K562 (cell line): ENCODE measurements around the gene AP2S1. TPM values are rescaled to one million over a fixed set of nuclear protein-coding genes. Genes with fewer than 3 reads are reported as not detected.

Source experiments
- BHLHE40 ChIP-seq: IDR thresholded peaks from 2 replicates; pipeline ENCODE4 v1.6.1; 2011; ENCODE audit warnings: low read length, improper control_type of control experiment
- CCNT2 ChIP-seq: IDR thresholded peaks from 2 replicates; pipeline ENCODE4 v1.6.1; 2011; ENCODE audit warnings: borderline replicate concordance, low read depth, mild to moderate bottlenecking, moderate library complexity, mixed read lengths, low read length; ENCODE audit not compliant: insufficient read length; ENCODE audit errors: extremely low read depth
- CHD4 ChIP-seq: fragments of 200-600 bp; sonication (generic); IDR thresholded peaks from 3 replicates; pipeline ENCODE4 v1.6.1; 2012; ENCODE audit warnings: low read depth, mild to moderate bottlenecking, mixed read lengths, low read length, inconsistent platforms; ENCODE audit not compliant: insufficient read depth, insufficient replicate concordance, poor library complexity, severe bottlenecking
- CREM ChIP-seq: IDR thresholded peaks from 2 replicates; pipeline ENCODE4 v1.6.1; 2014; ENCODE audit warnings: antibody characterized with exemption, low read depth
- FOXJ2 ChIP-seq: fragments of 200-800 bp; sonication (Bioruptor generic); IDR thresholded peaks from 2 replicates; pipeline ENCODE4 v1.6.1; 2016; ENCODE audit warnings: missing genetic modification characterization, missing compliant biosample characterization
- GABPA ChIP-seq: fragments of 200-800 bp; sonication (Bioruptor generic); conservative IDR thresholded peaks from 2 replicates; pipeline ENCODE4 v1.6.1; 2016; ENCODE audit warnings: low read depth, missing genetic modification characterization, missing compliant biosample characterization
- HDAC6 ChIP-seq: IDR thresholded peaks from 2 replicates; pipeline ENCODE4 v1.6.1; 2012; ENCODE audit warnings: low read depth, mild to moderate bottlenecking, control low read depth, inconsistent platforms, low read length, moderate library complexity
- HMGN3 ChIP-seq: IDR thresholded peaks from 2 replicates; pipeline ENCODE4 v1.6.1; 2011; ENCODE audit warnings: borderline replicate concordance, low read depth, mild to moderate bottlenecking, mixed read lengths, low read length; ENCODE audit not compliant: insufficient read length; ENCODE audit errors: extremely low read depth
- KLF1 ChIP-seq: fragments of 450-650 bp; IDR thresholded peaks from 2 replicates; pipeline ENCODE4 v1.6.1; 2016; ENCODE audit warnings: missing genetic modification characterization, missing compliant biosample characterization
- NONO ChIP-seq, 2 experiments: fragments of 200-400 bp in 1 of 2; fragments of 450-650 bp in 1 of 2; formaldehyde crosslinking in 1 of 2; IDR thresholded peaks; 2 replicates each; pipeline ENCODE4 v1.6.1; 2017; ENCODE audit warnings: low read depth in 2 of 2, mild to moderate bottlenecking in 2 of 2, moderate library complexity in 2 of 2, low read length in 1 of 2
- PHF8 ChIP-seq: fragments of 200-600 bp; sonication (generic); IDR thresholded peaks from 2 replicates; pipeline ENCODE4 v1.6.1; 2012; ENCODE audit warnings: mixed run types, mild to moderate bottlenecking, inconsistent platforms, low read length, moderate library complexity, borderline replicate concordance
- POLR2G ChIP-seq: fragments of 200-400 bp; formaldehyde crosslinking; IDR thresholded peaks from 2 replicates; pipeline ENCODE4 v1.6.1; 2017; ENCODE audit warnings: low read depth, mild to moderate bottlenecking, antibody characterized with exemption, low read length, moderate library complexity
- RCOR1 ChIP-seq, 2 experiments: IDR thresholded peaks; 2 replicates each; pipeline ENCODE4 v1.6.1; 2012; ENCODE audit warnings: low read depth in 2 of 2, low read length in 2 of 2, borderline replicate concordance in 1 of 2, improper control_type of control experiment in 1 of 2
- SMAD4 ChIP-seq: fragments of 250-450 bp; sonication (Bioruptor Pico); conservative IDR thresholded peaks from 2 replicates; pipeline ENCODE4 v1.8.0; 2021; ENCODE audit warnings: inconsistent platforms, mild to moderate bottlenecking, moderate library complexity
- SMARCB1 ChIP-seq: IDR thresholded peaks from 2 replicates; pipeline ENCODE4 v1.6.1; 2011; ENCODE audit warnings: improper control_type of control experiment, low read depth; ENCODE audit not compliant: insufficient read length
- XRCC4 ChIP-seq: IDR thresholded peaks from one replicate; pipeline ENCODE4 v1.6.1; 2011; ENCODE audit not compliant: insufficient read depth, insufficient read length; ENCODE audit errors: extremely low read depth
- XRCC5 ChIP-seq: fragments of 200-400 bp; formaldehyde crosslinking; IDR thresholded peaks from 2 replicates; pipeline ENCODE4 v1.6.1; 2017; ENCODE audit warnings: low read depth, mild to moderate bottlenecking, low read length
- ZBTB17 ChIP-seq: fragments of 450-650 bp; formaldehyde crosslinking; IDR thresholded peaks from 2 replicates; pipeline ENCODE4 v1.4.0; 2020; ENCODE audit warnings: mild to moderate bottlenecking
- ZNF140 ChIP-seq: fragments of 250-450 bp; sonication (Bioruptor Pico); IDR thresholded peaks from 2 replicates; pipeline ENCODE4 v1.8.0; 2021; ENCODE audit warnings: moderate library complexity, mild to moderate bottlenecking, inconsistent platforms
- ZNF197 ChIP-seq: fragments of 200-800 bp; sonication (Bioruptor generic); IDR thresholded peaks from 2 replicates; pipeline ENCODE4 v1.6.1; 2016; ENCODE audit warnings: low read depth, missing genetic modification characterization, missing compliant biosample characterization
- polyA plus RNA-seq, 8 experiments: library from polyadenylated mRNA; depleted of rRNA in 4 of 8; stranded (reverse) in 5 of 8; unstranded in 3 of 8; fragments of >200 nt; fragmentation: Nextera tagmentation in 2 of 8; fragmentation: Illumina TruSeq in 1 of 8; extraction: Ambion mirVana in 2 of 8; extraction: Trizol in 1 of 8; gene quantifications; 2 replicates each; pipeline versions ENCODE4 v1.2.1 to v1.2.3, GENCODE V29; 2011 to 2014; ENCODE audit warnings: inconsistent platforms in 1 of 8, missing spikeins in 1 of 8
- total RNA-seq, 7 experiments: library from RNA; depleted of rRNA in 6 of 7; stranded (reverse); fragments of >200 nt in 6 of 7; fragmentation: Illumina TruSeq in 2 of 7; extraction: Trizol in 2 of 7; gene quantifications; 2 replicates each; pipeline versions ENCODE4 v1.2.1 to v1.2.3, GENCODE V29; 2011 to 2021; ENCODE audit warnings: low replicate concordance in 1 of 7
- TF ChIP-seq, protein P1 (sequence below): fragments of 450-650 bp; IDR thresholded peaks from 2 replicates; pipeline ENCODE4 v1.6.1; 2018; ENCODE audit not compliant: partially characterized antibody
- TF ChIP-seq, protein P2 (sequence below): fragments of 450-650 bp; IDR thresholded peaks from 2 replicates; pipeline ENCODE4 v1.7.1; 2018; ENCODE audit warnings: mild to moderate bottlenecking, low read depth; ENCODE audit not compliant: partially characterized antibody

The AP2S1 gene
- total and polyA plus RNA-seq, 9 of the 15 experiments (the other 6 are each of a cell fraction or from before 2014, with no cell fraction given), result 32.4 to 294 (median 136) TPM

DNA sequence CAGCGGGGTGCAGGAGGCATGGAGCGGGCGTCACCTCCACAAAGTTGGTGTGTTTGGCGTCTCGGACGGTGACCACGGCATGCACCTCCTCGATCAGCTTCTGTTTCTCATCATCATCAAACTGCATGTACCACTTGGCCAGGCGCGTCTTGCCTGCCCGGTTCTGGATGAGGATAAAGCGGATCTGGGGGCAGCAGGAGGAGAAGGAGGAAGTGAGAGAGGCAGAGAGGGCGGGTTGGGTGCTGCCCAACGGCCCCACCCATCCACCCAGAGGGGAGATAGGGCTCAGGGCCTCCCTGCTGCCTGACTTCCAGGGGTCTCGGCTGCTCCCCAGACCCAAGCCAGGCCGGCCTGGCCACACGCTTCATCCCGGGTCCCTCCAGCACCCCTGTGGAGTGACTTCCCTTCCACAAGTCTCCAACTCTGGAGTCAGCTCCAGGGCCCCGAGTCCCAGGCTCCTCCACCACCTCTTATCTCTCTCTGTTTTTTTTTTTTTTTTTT lies 4.6 kb downstream of the AP2S1 start (continued):
- TF ChIP-seq CHD4 (no peak), XRCC5 (0 out of 2 replicates have a peak, but pooled peaks have one; percentile 56), PHF8 (peak; percentile 29; the same call in 1 of the 2 replicates), KLF1 (peak; percentile 38; the same call in 1 of the 2 replicates), SMARCB1 (peak; percentile 88), SMAD4 (CRISPR knock-in tag) (peak; percentile 45; the same call in 1 of the 2 replicates), ZNF140 (no peak), ZNF197 (CRISPR knock-in tag) (no peak), CCNT2 (peak; percentile 35), HDAC6 (no peak), NONO (IDR thresholded peaks at IDR 0.05; ENCODE audit: low read depth in 2 of 2, low read length in 1 of 2) (0 out of 4 replicates have a peak, but pooled peaks of 1 of the 2 experiments have one; percentile 44), XRCC4 (no peak), CREM (no peak), RCOR1 (IDR thresholded peaks at IDR 0.05; ENCODE audit: borderline replicate concordance in 1 of 2, low read depth in 2 of 2, low read length in 2 of 2) (peak in 1 of 2 experiments; percentile 14; a peak in 1 of 4 replicates), BHLHE40 (no peak), GABPA (peak; percentile 43; the same call in 1 of the 2 replicates), ZBTB17 (CRISPR knock-in tag) (no peak), POLR2G (peak; percentile 68), FOXJ2 (tag) (no peak), HMGN3 (peak; percentile 60)
- TF ChIP-seq, protein P1, sequence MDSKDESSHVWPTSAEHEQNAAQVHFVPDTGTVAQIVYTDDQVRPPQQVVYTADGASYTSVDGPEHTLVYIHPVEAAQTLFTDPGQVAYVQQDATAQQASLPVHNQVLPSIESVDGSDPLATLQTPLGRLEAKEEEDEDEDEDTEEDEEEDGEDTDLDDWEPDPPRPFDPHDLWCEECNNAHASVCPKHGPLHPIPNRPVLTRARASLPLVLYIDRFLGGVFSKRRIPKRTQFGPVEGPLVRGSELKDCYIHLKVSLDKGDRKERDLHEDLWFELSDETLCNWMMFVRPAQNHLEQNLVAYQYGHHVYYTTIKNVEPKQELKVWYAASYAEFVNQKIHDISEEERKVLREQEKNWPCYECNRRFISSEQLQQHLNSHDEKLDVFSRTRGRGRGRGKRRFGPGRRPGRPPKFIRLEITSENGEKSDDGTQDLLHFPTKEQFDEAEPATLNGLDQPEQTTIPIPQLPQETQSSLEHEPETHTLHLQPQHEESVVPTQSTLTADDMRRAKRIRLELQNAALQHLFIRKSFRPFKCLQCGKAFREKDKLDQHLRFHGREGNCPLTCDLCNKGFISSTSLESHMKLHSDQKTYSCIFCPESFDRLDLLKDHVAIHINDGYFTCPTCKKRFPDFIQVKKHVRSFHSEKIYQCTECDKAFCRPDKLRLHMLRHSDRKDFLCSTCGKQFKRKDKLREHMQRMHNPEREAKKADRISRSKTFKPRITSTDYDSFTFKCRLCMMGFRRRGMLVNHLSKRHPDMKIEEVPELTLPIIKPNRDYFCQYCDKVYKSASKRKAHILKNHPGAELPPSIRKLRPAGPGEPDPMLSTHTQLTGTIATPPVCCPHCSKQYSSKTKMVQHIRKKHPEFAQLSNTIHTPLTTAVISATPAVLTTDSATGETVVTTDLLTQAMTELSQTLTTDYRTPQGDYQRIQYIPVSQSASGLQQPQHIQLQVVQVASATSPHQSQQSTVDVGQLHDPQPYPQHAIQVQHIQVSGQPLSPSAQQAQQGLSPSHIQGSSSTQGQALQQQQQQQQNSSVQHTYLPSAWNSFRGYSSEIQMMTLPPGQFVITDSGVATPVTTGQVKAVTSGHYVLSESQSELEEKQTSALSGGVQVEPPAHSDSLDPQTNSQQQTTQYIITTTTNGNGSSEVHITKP, result peak; percentile 79
- TF ChIP-seq, protein P2, sequence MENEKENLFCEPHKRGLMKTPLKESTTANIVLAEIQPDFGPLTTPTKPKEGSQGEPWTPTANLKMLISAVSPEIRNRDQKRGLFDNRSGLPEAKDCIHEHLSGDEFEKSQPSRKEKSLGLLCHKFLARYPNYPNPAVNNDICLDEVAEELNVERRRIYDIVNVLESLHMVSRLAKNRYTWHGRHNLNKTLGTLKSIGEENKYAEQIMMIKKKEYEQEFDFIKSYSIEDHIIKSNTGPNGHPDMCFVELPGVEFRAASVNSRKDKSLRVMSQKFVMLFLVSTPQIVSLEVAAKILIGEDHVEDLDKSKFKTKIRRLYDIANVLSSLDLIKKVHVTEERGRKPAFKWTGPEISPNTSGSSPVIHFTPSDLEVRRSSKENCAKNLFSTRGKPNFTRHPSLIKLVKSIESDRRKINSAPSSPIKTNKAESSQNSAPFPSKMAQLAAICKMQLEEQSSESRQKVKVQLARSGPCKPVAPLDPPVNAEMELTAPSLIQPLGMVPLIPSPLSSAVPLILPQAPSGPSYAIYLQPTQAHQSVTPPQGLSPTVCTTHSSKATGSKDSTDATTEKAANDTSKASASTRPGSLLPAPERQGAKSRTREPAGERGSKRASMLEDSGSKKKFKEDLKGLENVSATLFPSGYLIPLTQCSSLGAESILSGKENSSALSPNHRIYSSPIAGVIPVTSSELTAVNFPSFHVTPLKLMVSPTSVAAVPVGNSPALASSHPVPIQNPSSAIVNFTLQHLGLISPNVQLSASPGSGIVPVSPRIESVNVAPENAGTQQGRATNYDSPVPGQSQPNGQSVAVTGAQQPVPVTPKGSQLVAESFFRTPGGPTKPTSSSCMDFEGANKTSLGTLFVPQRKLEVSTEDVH, result no peak
